Activated naive CD4-positive, alpha-beta T cell treated with anti-CD3 and anti-CD28 coated beads, Interleukin-2, amount 50 U/mL, for 16 hours (primary cell): Measurements from ENCODE around the gene PLD2.
"Not testable (repeated sequence)": the region's sequence is repeated elsewhere in the genome, so short reads cannot be mapped to it uniquely, and the experiment has no call there.

Experiments used
- DNase-seq: peaks from one replicate; pipeline ENCODE4 v3.0.0-alpha.2; 2020

Gene PLD2

GRCh38 chr17:4859816-4860625, 53.1 kb downstream of the PLD2 start:
- DNase-seq = no peak

- DNase-seq = no peak
These were observed 53.7 kb downstream of the PLD2 start for GRCh38 chr17:4860651-4861050.

GRCh38 chr17:4861052-4861451, 54.1 kb downstream of the PLD2 start:
- DNase-seq = no peak

- DNase-seq = no peak
These were observed 55.8 kb downstream of the PLD2 start for GRCh38 chr17:4862720-4863119.

DNA sequence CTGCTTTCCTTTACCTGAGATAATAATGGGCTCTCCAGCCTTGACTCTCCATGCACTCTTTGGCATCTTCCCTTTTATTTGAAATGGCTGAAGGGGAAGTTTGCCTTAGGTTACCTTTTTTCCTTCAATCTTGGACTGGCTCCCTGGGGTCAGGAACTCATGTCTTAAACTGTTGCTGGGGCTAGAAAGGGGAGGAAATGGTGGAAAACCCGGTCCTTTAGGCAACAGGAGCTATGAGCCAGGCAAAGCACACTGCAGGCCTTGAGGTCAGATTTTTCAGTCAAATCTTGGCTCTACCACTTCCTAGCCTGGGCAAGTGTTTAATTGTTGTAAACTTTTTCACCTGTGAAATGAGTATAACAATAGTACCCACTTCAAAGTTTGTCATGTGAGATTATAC, 56.4 kb downstream of the PLD2 start:
- DNase-seq = no peak

DNA sequence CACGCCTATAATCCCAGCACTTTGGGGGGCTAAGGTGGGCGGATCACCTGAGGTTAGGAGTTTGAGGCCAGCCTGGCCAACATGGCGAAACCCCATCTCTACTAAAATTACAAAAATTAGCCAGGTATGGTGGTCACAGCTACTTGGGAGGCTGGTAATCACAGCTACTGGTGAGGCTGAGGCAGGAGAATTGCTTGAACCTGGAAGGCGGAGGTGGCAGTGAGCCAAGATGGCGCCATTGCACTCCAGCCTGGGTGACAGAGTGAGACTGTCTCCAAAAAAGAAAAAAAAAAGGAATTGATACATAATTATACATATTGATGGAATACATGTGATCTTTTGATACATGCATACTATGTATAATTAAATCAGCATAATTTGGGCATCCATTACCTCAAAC, 60.6 kb downstream of the PLD2 start:
- not testable (repeated sequence) for DNase-seq

- DNase-seq = not testable (repeated sequence)
These were observed 62.4 kb downstream of the PLD2 start for GRCh38 chr17:4869058-4869998.

- no peak for DNase-seq
These were observed 63.9 kb downstream of the PLD2 start for GRCh38 chr17:4870855-4871254.

GRCh38 chr17:4872786-4873185, 65.8 kb downstream of the PLD2 start:
- DNase-seq = no peak
